KOPT-K1 (cell line): ENCODE data around the gene ANKRD53.

Experiments
- H3K27ac ChIP-seq: fragments of 200-600 bp; sonication (generic); 2 replicates; pipeline ENCODE4 v1.5.1; 2016; ENCODE audit warnings: antibody characterized with exemption, mild to moderate bottlenecking, low read depth, low read length; ENCODE audit not compliant: poor library complexity, severe bottlenecking
- H3K36me3 ChIP-seq: fragments of 200-600 bp; sonication (generic); 2 replicates; pipeline ENCODE4 v1.5.1; 2017; ENCODE audit warnings: antibody characterized with exemption, mild to moderate bottlenecking, low read length, moderate library complexity; ENCODE audit not compliant: insufficient read depth
- H3K9me3 ChIP-seq: fragments of 200-600 bp; sonication (generic); 2 replicates; pipeline ENCODE4 v1.5.1; 2017; ENCODE audit warnings: antibody characterized with exemption, low read length, mild to moderate bottlenecking; ENCODE audit not compliant: insufficient read depth, poor library complexity, severe bottlenecking

Gene ANKRD53

GRCh38 chr2:70978341-70979179 lies at the start of gene ANKRD53:
Gene ANKRD53 (plus strand): TSS chr2:70978630. CDS start chr2:70978646, 16 bp downstream.
- Histone ChIP-seq H3K27ac (no peak within 1 kb of the TSS), H3K36me3 (no peaks in the 10 kb centered on the region; the same call in 1 of the 2 replicates), H3K9me3 (no peaks in the 10 kb centered on the region)

GRCh38 chr2:70930371-70931329 lies 47.8 kb upstream of the ANKRD53 start:
- Histone ChIP-seq H3K9me3 (no peaks in the 10 kb centered on the region), H3K36me3 (no peaks in the 10 kb centered on the region), H3K27ac (no peak overlapping the region)

GRCh38 chr2:70931376-70932000 lies 46.9 kb upstream of the ANKRD53 start:
- no peaks in the 10 kb centered on the region for H3K36me3 ChIP-seq
- H3K9me3 ChIP-seq, result no peaks in the 10 kb centered on the region
- no peak overlapping the region for H3K27ac ChIP-seq

GRCh38 chr2:70932631-70933230 lies 45.7 kb upstream of the ANKRD53 start:
- no peak overlapping the region for H3K27ac ChIP-seq
- H3K36me3 ChIP-seq, result no peaks in the 10 kb centered on the region
- H3K9me3 ChIP-seq, result no peaks in the 10 kb centered on the region

GRCh38 chr2:70934981-70935380 lies 43.4 kb upstream of the ANKRD53 start:
- Histone ChIP-seq H3K9me3 (no peaks in the 10 kb centered on the region), H3K27ac (no peak overlapping the region)

GRCh38 chr2:70935468-70936164 lies 42.8 kb upstream of the ANKRD53 start, which contains the start of gene ATP6V1B1:
Gene ATP6V1B1 (plus strand): TSS chr2:70935900. CDS start chr2:70935955, 55 bp downstream.
- H3K36me3 ChIP-seq, result no peaks in the 10 kb centered on the region

More at GRCh38 chr2:70934981-70935380, 43.4 kb upstream of the ANKRD53 start:
- no peaks in the 10 kb centered on the region for H3K36me3 ChIP-seq

GRCh38 chr2:70936165-70936978 lies 42.1 kb upstream of the ANKRD53 start:
- Histone ChIP-seq H3K36me3 (no peaks in the 10 kb centered on the region), H3K27ac (no peak overlapping the region), H3K9me3 (no peaks in the 10 kb centered on the region)

More at GRCh38 chr2:70935468-70936164, 42.8 kb upstream of the ANKRD53 start, which contains the start of gene ATP6V1B1:
- H3K27ac ChIP-seq, result no peak within 1 kb of the TSS
- no peaks in the 10 kb centered on the region for H3K9me3 ChIP-seq

GRCh38 chr2:70936979-70937811 lies 41.2 kb upstream of the ANKRD53 start:
- Histone ChIP-seq H3K27ac (no peak overlapping the region), H3K36me3 (no peaks in the 10 kb centered on the region), H3K9me3 (no peaks in the 10 kb centered on the region)

- no peaks in the 10 kb centered on the region for H3K36me3 ChIP-seq
- no peak overlapping the region for H3K27ac ChIP-seq
- no peaks in the 10 kb centered on the region for H3K9me3 ChIP-seq
These were observed 40.4 kb upstream of the ANKRD53 start for GRCh38 chr2:70937866-70938585.

- Histone ChIP-seq H3K9me3 (no peaks in the 10 kb centered on the region), H3K36me3 (no peaks in the 10 kb centered on the region), H3K27ac (no peak overlapping the region)
These were observed 39.9 kb upstream of the ANKRD53 start for GRCh38 chr2:70938586-70938950.

GRCh38 chr2:70939001-70939838 lies 39.2 kb upstream of the ANKRD53 start:
- H3K36me3 ChIP-seq, result no peaks in the 10 kb centered on the region
- no peaks in the 10 kb centered on the region for H3K9me3 ChIP-seq
- no peak overlapping the region for H3K27ac ChIP-seq
